Muscle layer of duodenum (tissue), 2 donors: ENCODE measurements around the gene HMGCS2.
"Not testable (repeated sequence)": the region's sequence is repeated elsewhere in the genome, so short reads cannot be mapped to it uniquely, and the experiment has no call there.

Experiments used
- H3K27ac ChIP-seq: one replicate; pipeline ENCODE4 v1.7.0; 2013; ENCODE audit warnings: mild to moderate bottlenecking, low read length
- H3K27me3 ChIP-seq: one replicate; pipeline ENCODE4 v1.7.0; 2013; ENCODE audit warnings: low read depth, mild to moderate bottlenecking, control low read depth, low read length
- H3K36me3 ChIP-seq, 2 donors: one replicate each; pipeline ENCODE4 v1.7.0; 2013; ENCODE audit warnings: low read length in 2 of 2, control low read depth in 1 of 2, mild to moderate bottlenecking in 1 of 2; ENCODE audit not compliant: insufficient read depth in 2 of 2, control insufficient read depth in 1 of 2
- H3K4me1 ChIP-seq, 2 donors: one replicate each; pipeline ENCODE4 v1.7.0; 2013; ENCODE audit warnings: low read length in 2 of 2, mild to moderate bottlenecking in 2 of 2, control low read depth in 1 of 2, moderate library complexity in 1 of 2; ENCODE audit not compliant: insufficient read depth in 2 of 2, control insufficient read depth in 1 of 2
- H3K4me3 ChIP-seq, 2 donors: one replicate each; pipeline ENCODE4 v1.7.0; 2013; ENCODE audit warnings: low read length in 2 of 2, low read depth in 1 of 2, mild to moderate bottlenecking in 1 of 2
- H3K9me3 ChIP-seq, 2 donors: one replicate each; pipeline ENCODE4 v1.7.0; 2013; ENCODE audit warnings: low read length in 2 of 2, control low read depth in 1 of 2, mild to moderate bottlenecking in 1 of 2; ENCODE audit not compliant: control insufficient read depth in 1 of 2
- donor health status: healthy.

The HMGCS2 gene

DNA sequence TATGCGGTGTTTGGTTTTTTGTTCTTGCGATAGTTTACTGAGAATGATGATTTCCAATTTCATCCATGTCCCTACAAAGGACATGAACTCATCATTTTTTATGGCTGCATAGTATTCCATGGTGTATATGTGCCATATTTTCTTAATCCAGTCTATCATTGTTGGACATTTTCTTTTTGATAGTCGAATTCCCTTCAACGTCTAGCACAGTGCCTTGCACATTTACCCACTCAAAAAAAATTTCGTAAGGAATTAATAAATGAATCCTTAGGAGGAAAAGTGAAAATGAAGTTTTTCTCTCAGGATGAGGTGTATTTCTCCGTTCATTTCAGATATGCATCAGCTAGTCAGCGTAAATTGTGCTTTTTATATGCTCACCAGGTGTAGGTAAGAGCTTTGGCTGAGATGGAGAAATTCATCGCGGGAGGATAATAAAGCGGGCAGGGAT is 57.3 kb downstream of the HMGCS2 start:
- Histone ChIP-seq H3K4me1 (peaks cover 6 to 22% of the 10 kb centered on the region in 2 donors), H3K4me3 (peak overlapping the region; percentile 78 to 89)
- not testable (repeated sequence) for H3K36me3 ChIP-seq, H3K27ac ChIP-seq, H3K9me3 ChIP-seq, H3K27me3 ChIP-seq

DNA sequence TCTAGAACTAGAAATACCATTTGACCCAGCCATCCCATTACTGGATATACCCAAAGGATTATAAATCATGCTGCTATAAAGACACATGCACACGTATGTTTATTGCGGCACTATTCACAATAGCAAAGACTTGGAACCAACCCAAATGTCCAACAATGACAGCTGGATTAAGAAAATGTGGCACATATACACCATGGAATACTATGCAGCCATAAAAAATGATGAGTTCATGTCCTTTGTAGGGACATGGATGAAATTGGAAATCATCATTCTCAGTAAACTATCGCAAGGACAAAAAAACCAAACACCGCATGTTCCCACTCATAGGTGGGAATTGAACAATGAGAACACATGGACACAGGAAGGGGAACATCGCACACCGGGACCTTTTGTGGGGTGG is 62.1 kb downstream of the HMGCS2 start:
- H3K4me1 ChIP-seq, H3K4me3 ChIP-seq, H3K36me3 ChIP-seq, H3K9me3 ChIP-seq, H3K27ac ChIP-seq, H3K27me3 ChIP-seq: not testable (repeated sequence)

DNA sequence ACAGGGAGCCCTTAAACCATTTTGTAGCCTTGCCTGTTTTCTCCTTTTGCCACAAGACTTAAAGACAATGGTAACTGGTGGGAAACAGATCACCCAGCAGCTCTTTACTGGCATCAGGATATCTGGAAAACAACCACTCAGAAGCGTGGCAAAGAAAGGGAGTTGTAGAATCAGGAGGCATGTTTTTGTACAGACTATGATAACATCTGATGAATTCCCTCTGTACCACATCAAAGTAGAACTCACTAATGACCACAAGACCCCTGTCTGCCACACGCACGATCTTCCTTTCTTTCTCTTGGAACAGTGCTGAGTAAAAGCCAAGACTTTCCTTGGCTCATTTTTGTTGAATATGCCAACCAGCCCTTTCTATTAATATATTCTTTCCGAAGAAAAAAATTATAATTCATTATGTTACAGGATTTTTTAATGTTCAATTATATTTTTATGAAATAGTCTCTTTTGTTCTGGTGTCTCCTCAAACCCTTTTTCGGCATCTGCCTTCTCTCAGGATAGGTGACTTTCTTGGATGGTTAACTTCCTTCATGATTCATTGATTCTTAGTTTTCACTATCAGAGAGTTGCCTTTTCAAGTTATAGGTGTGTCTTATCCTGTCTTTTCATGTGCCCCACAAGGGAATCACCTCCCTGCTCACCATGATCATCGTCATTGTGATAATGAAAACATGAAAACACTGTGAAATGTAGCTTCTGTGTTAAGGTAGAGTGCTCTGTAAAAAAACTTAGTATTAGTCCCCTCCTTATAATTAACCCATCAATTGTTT is 64.8 kb downstream of the HMGCS2 start:
- Histone ChIP-seq H3K27me3 (no peaks in the 10 kb centered on the region), H3K4me3 (no peak overlapping the region), H3K4me1 (no peaks in the 10 kb centered on the region), H3K27ac (no peak overlapping the region), H3K9me3 (peaks cover 0 to 8% of the 10 kb centered on the region in 2 donors), H3K36me3 (no peaks in the 10 kb centered on the region)

- Histone ChIP-seq H3K4me3 (no peak overlapping the region), H3K27ac (no peak overlapping the region), H3K27me3 (no peaks in the 10 kb centered on the region), H3K4me1 (no peaks in the 10 kb centered on the region), H3K9me3 (peaks cover 0 to 8% of the 10 kb centered on the region in 2 donors), H3K36me3 (no peaks in the 10 kb centered on the region)
Measured at GRCh38 chr1:119702384-119702783, 66.3 kb downstream of the HMGCS2 start.

- H3K4me3 ChIP-seq = no peak overlapping the region
- H3K36me3 ChIP-seq = no peaks in the 10 kb centered on the region
- peaks cover 0 to 8% of the 10 kb centered on the region in 2 donors for H3K9me3 ChIP-seq
- no peaks in the 10 kb centered on the region for H3K4me1 ChIP-seq
- H3K27ac ChIP-seq = no peak overlapping the region
- H3K27me3 ChIP-seq = no peaks in the 10 kb centered on the region
Measured at GRCh38 chr1:119701659-119702058, 67.0 kb downstream of the HMGCS2 start.

DNA sequence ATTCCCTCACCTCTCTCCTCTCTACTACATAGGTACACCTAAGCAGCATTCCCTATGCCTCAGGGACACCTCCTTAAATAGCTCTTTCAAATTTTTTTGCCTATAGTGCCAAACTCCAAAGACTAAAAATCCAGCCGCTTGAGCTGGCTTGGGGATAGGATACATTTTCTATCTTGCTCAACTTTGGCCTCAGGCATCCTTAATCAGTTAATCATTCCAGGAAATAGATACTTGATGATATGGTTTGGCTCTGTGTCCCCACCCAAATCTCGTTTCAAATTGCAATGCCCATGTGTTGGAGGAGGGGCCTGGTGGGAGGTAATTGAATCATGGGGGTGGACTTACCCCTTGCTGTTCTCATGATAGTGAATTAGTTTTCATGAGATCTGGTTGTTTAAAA is 68.4 kb downstream of the HMGCS2 start:
- no peak overlapping the region for H3K4me3 ChIP-seq
- H3K27me3 ChIP-seq = no peaks in the 10 kb centered on the region
- no peak overlapping the region for H3K27ac ChIP-seq
- no peaks in the 10 kb centered on the region for H3K4me1 ChIP-seq
- H3K9me3 ChIP-seq = peaks cover 0 to 8% of the 10 kb centered on the region in 2 donors
- no peaks in the 10 kb centered on the region for H3K36me3 ChIP-seq
